Large intestine (tissue), 3 donors: ENCODE data around the gene ADK. TPM values are rescaled to one million over a fixed set of nuclear protein-coding genes. Genes with fewer than 3 reads are reported as not detected.

Experiments used
- DNase-seq, 2 donors: peaks; one replicate each; pipeline versions ENCODE4 v3.0.0 to v3.0.0-alpha.2; 2013
- H3K27ac ChIP-seq: one replicate; pipeline ENCODE4 v1.5.1; 2013; ENCODE audit warnings: low read length
- H3K27me3 ChIP-seq: 2 replicates; pipeline ENCODE4 v1.6.1; 2013; ENCODE audit warnings: low read length; ENCODE audit not compliant: control insufficient read depth, insufficient read depth
- H3K36me3 ChIP-seq: 2 replicates; pipeline ENCODE4 v1.6.1; 2013; ENCODE audit warnings: low read length; ENCODE audit not compliant: control insufficient read depth, insufficient read depth
- H3K4me1 ChIP-seq: one replicate; pipeline ENCODE4 v1.6.1; 2013; ENCODE audit warnings: low read length; ENCODE audit not compliant: control insufficient read depth, insufficient read depth
- H3K4me3 ChIP-seq: one replicate; pipeline ENCODE4 v1.5.1; 2013; ENCODE audit warnings: low read length
- H3K9me3 ChIP-seq: one replicate; pipeline ENCODE4 v1.6.1; 2013; ENCODE audit warnings: mild to moderate bottlenecking, low read depth, low read length, moderate library complexity; ENCODE audit not compliant: control insufficient read depth
- WGBS: methylation state at CpG from one replicate; pipeline ENCODE4 v1.1.5; 2013; ENCODE audit warnings: low lambda C conversion rate; ENCODE audit not compliant: insufficient coverage; 5-methylcytosine and 5-hydroxymethylcytosine counted together
- polyA plus RNA-seq: library from polyadenylated mRNA; unstranded; fragments of 120-200 nt; gene quantifications from one replicate; pipeline ENCODE4 v1.2.1, GENCODE V29; 2013

ADK gene
- polyA plus RNA-seq, 1 donor = 30.1 TPM

- Histone ChIP-seq H3K9me3 (peaks cover 7% of the 10 kb centered on the region), H3K4me1 (no peaks in the 10 kb centered on the region), H3K27ac (no peak overlapping the region), H3K4me3 (no peak overlapping the region), H3K27me3 (no peaks in the 10 kb centered on the region), H3K36me3 (no peaks in the 10 kb centered on the region)
- DNase-seq = no peak
- 100% methylated on average over 2 of the region's 4 CpGs for WGBS
Observed at GRCh38 chr10:74320717-74321116, 169.7 kb downstream of the ADK start.

- no peaks in the 10 kb centered on the region for H3K36me3 ChIP-seq
- peaks cover 7% of the 10 kb centered on the region for H3K9me3 ChIP-seq
- no peaks in the 10 kb centered on the region for H3K27me3 ChIP-seq
- WGBS = 100% methylated on average over 1 of the region's 4 CpGs
- no peak overlapping the region for H3K27ac ChIP-seq
- H3K4me3 ChIP-seq = no peak overlapping the region
- H3K4me1 ChIP-seq = no peaks in the 10 kb centered on the region
- DNase-seq = no peak
Observed at GRCh38 chr10:74322141-74322540, 171.1 kb downstream of the ADK start.

GRCh38 chr10:74322565-74322964 lies 171.5 kb downstream of the ADK start:
- Histone ChIP-seq H3K27ac (no peak overlapping the region), H3K4me3 (no peak overlapping the region), H3K9me3 (peaks cover 7% of the 10 kb centered on the region), H3K36me3 (no peaks in the 10 kb centered on the region), H3K4me1 (no peaks in the 10 kb centered on the region), H3K27me3 (no peaks in the 10 kb centered on the region)
- no peak for DNase-seq

DNA sequence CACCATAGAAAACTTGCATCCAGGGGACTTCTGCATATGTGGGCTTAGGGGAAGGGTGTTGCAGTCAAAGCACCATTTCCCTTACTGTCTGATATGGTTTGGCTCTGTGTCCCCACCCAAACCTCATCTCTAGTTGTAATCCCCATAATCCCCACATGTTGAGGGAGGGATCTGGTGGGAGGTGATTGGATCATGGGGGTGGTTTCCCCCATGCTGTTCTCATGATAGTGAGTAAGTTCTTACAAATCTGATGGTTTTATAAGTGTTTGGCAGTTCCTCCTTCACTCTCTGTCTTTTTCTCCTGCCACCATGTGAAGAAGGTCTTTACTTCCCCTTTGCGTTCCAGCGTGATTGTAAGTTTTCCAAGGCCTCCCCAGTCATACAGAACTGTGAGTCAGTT lies 177.4 kb downstream of the ADK start:
- Histone ChIP-seq H3K36me3 (peaks cover 2% of the 10 kb centered on the region), H3K27me3 (no peaks in the 10 kb centered on the region)
- no CpG with 5 or more reads among the region's 2 CpGs for WGBS

GRCh38 chr10:74329873-74330272 lies 178.9 kb downstream of the ADK start:
- H3K4me1 ChIP-seq = no peaks in the 10 kb centered on the region
- H3K4me3 ChIP-seq = no peak overlapping the region
- no peak overlapping the region for H3K27ac ChIP-seq
- no peak for DNase-seq
- H3K27me3 ChIP-seq = no peaks in the 10 kb centered on the region
- 80% methylated on average over 1 of the region's 2 CpGs for WGBS
- H3K9me3 ChIP-seq = no peaks in the 10 kb centered on the region
- H3K36me3 ChIP-seq = peaks cover 2% of the 10 kb centered on the region

More for the DNA sequence above, 177.4 kb downstream of the ADK start:
- H3K27ac ChIP-seq = no peak overlapping the region
- H3K4me1 ChIP-seq = no peaks in the 10 kb centered on the region
- no peak for DNase-seq
- no peak overlapping the region for H3K4me3 ChIP-seq
- no peaks in the 10 kb centered on the region for H3K9me3 ChIP-seq

- Histone ChIP-seq H3K36me3 (peaks cover 2% of the 10 kb centered on the region), H3K4me3 (no peak overlapping the region), H3K4me1 (no peaks in the 10 kb centered on the region), H3K27me3 (no peaks in the 10 kb centered on the region), H3K27ac (no peak overlapping the region), H3K9me3 (no peaks in the 10 kb centered on the region)
- no peak for DNase-seq
- WGBS = no CpG with 5 or more reads among the region's 3 CpGs
Observed at GRCh38 chr10:74330646-74331045, 179.6 kb downstream of the ADK start.

DNA sequence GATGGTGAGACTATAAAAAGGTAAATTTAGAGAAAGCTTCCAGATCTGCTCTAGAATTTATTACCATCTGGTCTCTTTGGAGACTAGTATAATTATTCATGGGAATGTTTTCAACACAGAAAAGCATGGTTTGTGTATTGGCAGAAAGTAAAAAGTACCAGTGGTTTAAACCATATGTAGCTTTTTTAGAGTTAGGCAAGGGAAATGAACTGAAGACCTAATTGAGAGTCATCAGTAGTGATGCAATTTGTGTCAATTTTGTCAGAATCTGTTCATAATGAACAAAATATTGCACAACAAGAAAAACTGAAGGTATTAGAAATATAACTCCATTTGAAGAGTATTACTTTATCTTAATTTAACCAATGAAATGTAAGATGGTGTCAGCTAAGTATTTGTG lies 181.4 kb downstream of the ADK start:
- H3K4me1 ChIP-seq = no peaks in the 10 kb centered on the region
- H3K27ac ChIP-seq = no peak overlapping the region
- DNase-seq = no peak
- no peak overlapping the region for H3K4me3 ChIP-seq
- H3K36me3 ChIP-seq = peaks cover 2% of the 10 kb centered on the region
- H3K9me3 ChIP-seq = no peaks in the 10 kb centered on the region
- H3K27me3 ChIP-seq = no peaks in the 10 kb centered on the region

DNA sequence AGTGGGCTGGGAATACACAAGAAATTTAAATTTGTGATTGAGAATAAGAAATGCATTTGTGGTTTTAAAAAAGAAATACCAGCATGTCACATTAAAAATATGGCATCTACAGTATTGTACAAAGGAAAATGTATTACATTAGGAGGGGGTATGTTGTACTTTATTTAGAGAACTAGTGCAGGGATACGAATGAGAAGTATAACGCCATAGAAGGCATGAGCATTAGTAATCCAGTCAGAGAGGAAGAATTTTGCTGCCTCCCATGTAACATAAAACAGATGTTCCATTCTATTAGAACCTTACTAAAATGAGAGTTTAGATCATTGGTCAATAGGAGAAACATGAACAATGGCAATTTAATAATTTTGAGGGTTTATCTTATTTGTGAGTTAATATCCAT lies 182.2 kb downstream of the ADK start:
- H3K9me3 ChIP-seq = no peaks in the 10 kb centered on the region
- 100% methylated on average over 1 of the region's 2 CpGs for WGBS
- DNase-seq = no peak
- H3K27ac ChIP-seq = no peak overlapping the region
- H3K36me3 ChIP-seq = peaks cover 2% of the 10 kb centered on the region
- no peaks in the 10 kb centered on the region for H3K4me1 ChIP-seq
- H3K27me3 ChIP-seq = no peaks in the 10 kb centered on the region
- no peak overlapping the region for H3K4me3 ChIP-seq

DNA sequence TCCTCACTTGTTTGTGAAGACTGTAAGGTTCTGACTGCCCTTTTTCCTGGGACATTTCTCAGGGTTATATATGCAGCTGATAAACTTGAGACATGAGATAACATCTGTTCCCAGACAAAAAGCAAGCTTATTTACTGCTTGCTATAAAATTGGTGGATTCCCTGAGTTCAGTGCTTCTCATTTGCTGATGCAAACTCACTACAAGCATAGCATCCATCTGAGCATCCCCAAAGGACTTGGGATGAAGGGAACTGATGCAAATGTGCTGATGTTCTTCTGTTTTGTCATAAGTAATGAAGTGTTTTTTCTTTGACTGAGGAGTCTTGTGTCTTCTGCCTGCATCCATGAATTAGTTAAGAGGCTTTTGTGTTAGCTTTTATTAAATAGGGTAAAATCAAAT lies 183.2 kb downstream of the ADK start:
- no peaks in the 10 kb centered on the region for H3K27me3 ChIP-seq
- H3K4me1 ChIP-seq = no peaks in the 10 kb centered on the region
- H3K9me3 ChIP-seq = no peaks in the 10 kb centered on the region
- H3K4me3 ChIP-seq = no peak overlapping the region
- no peak overlapping the region for H3K27ac ChIP-seq
- no peak for DNase-seq
- H3K36me3 ChIP-seq = peaks cover 2% of the 10 kb centered on the region

DNA sequence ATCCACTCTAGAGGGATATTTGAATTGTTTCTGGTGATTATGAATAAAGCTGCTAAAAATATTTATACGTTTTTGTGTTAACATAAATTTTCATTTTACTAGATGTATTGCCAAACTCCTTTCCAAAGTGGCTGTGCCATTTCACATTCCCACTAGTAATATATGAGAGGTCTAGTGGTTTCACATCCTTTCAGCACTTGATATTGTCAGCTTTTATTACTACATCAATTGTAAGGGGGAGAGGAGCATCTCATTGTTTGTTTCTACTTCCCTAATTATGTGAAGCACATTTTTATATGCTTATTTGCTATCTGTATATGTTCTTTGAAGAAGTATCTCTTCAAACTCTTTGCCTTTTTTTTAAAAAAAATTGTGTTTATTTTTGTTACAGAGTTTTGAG lies 184.5 kb downstream of the ADK start:
- DNase-seq = no peak
- no peaks in the 10 kb centered on the region for H3K27me3 ChIP-seq
- no peak overlapping the region for H3K4me3 ChIP-seq
- 83% methylated on average over 1 of the region's 1 CpG for WGBS
- H3K9me3 ChIP-seq = no peaks in the 10 kb centered on the region
- H3K4me1 ChIP-seq = no peaks in the 10 kb centered on the region
- H3K36me3 ChIP-seq = peaks cover 2% of the 10 kb centered on the region
- H3K27ac ChIP-seq = no peak overlapping the region

GRCh38 chr10:74337330-74338016 lies 186.5 kb downstream of the ADK start:
- Histone ChIP-seq H3K4me1 (no peaks in the 10 kb centered on the region), H3K36me3 (no peaks in the 10 kb centered on the region), H3K27ac (no peak overlapping the region), H3K9me3 (no peaks in the 10 kb centered on the region), H3K27me3 (no peaks in the 10 kb centered on the region), H3K4me3 (no peak overlapping the region)
- no peak for DNase-seq
- WGBS = no CpG with 5 or more reads among the region's 8 CpGs
